GM12873 (cell line): ENCODE data around the gene PDE2A.

Experiments
- TF ChIP-seq, protein P1 (sequence below): IDR thresholded peaks from 2 replicates; pipeline ENCODE4 v1.5.1; 2012; ENCODE audit warnings: low read depth, mild to moderate bottlenecking, moderate library complexity, low read length, control low read depth; ENCODE audit not compliant: insufficient read depth; ENCODE audit errors: missing control alignments

The PDE2A gene

DNA sequence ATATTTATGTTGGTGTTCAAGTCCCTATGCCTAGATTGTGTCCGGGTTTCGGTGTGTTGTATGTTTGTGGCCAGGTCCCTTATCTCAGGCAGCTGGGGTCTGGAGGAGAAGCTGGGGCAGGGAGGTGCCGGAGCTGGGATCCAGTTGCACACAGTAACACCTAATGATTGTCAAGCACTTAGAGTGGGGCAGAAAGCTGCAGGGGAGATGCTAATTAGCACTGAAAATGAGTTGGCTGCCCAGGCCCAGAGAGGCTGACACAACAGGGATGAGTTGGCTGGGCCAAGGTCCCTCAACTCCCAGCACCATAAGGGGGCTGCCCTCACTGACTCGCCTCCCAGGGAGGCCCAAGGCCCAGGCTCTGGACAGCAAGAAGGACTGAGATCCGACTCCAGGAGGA lies 12.2 kb downstream of the PDE2A start:
- TF ChIP-seq, protein P1, sequence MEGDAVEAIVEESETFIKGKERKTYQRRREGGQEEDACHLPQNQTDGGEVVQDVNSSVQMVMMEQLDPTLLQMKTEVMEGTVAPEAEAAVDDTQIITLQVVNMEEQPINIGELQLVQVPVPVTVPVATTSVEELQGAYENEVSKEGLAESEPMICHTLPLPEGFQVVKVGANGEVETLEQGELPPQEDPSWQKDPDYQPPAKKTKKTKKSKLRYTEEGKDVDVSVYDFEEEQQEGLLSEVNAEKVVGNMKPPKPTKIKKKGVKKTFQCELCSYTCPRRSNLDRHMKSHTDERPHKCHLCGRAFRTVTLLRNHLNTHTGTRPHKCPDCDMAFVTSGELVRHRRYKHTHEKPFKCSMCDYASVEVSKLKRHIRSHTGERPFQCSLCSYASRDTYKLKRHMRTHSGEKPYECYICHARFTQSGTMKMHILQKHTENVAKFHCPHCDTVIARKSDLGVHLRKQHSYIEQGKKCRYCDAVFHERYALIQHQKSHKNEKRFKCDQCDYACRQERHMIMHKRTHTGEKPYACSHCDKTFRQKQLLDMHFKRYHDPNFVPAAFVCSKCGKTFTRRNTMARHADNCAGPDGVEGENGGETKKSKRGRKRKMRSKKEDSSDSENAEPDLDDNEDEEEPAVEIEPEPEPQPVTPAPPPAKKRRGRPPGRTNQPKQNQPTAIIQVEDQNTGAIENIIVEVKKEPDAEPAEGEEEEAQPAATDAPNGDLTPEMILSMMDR: no peak

DNA sequence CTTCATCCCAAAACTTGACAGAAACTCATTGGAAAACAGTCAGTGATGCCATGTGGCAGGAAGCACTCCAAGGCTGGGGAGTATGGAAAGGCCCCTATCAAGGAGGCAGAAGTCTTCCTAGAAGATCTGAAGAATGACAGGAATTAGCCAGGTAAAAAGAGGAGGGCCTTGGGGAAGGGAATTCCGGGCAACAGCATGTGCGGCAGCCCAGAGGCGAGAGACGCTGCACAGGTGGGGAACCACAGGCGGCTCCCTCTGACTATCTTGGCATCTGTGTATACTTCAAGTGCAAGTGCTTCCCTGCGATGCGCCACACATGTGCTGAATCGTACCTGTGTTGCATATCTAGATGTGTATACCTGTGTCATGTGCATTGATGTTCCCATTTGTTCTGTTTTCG lies 12.7 kb downstream of the PDE2A start:
- TF ChIP-seq, protein P1: no peak

DNA sequence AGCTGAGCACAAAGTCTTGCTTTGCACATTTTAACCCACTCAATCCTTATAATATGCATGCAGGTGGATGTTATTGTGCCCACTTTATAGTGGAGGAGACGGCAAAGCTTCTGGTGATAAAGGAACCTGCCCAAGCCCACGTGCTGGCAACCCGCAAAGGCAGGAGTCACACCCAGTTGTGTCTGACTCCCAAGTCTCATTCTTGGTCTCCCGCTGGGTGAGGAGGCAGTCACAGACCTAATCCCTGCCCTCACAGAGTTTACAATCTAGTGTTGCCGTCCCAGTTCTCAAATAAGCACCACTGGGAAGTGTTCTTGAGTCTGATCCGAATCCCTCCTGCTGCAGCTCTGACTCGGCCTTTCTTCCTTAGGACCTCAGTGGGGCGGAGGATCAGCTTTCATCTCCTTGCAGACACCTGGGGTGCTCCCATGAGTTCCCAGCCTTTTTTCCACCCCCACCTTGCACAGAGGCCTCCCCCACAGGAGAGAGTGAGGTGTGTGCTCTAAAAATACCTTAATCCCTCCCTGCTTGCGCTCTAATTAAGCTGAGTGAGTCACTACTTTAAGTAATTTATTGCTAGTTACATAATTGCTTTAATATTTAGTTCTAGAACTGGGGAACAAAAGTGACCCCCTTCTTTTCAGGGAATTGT lies 15.1 kb downstream of the PDE2A start:
- TF ChIP-seq, protein P1: no peak

DNA sequence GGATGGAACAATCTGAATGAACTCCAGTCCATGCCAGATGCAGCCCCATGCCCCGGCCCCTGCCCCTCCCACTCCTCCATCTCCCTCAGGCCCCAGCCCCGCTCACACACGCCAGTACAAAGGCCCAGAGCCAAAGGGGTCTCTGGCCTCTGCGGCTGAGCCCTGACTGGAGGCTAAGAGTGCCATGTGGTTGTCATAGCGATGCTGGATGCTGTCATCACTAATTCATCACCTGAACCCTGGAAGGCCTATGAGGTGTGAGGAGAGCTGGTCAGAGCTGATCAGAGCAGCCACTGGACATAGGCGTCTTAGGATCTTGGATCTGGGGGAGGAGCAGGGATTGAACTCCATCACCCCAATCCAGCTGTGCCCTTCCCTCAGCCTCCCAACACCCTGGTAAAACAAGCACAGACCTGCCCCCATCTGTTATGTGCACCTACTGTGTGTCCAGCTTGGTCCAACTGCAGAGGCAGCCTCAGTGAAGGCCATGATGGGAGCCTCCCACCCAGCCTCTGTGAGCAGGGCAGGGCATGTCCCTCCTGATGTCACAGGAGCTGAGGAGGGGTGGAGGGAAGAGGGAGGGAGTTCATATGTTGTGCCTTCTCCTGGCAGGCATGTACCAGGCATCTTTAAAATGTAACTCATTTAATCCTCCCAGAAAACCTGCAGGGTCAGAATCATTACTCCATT lies 16.7 kb downstream of the PDE2A start:
- TF ChIP-seq, protein P1: no peak

DNA sequence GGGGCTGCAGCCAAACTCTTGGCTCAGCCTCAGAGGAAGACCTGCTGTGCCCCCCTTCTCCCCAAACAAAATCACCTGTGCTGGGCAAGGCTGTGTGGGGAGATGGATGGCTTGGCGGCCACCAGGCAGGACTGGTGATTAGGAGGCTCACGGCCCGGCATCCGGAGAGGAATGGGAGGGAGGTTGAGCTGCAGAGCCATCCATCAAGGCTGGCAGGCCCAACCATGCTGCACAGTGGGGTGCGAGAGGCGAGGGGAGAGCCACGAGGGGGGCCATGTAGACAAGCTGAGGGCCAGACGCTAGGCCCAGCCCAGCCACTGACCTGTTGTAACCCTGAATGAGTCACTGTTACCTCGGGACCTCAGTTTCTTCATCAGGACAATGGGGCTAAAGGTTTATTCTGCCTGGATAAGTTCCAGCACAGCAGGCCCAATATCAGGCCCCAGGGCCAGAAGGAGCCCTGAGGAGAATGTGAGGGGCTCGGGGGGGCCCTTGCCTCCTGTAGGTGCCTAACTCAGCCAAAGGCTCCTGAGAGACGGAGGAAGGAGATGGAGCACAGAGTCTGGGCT lies 18.2 kb downstream of the PDE2A start:
- TF ChIP-seq, protein P1: no peak

DNA sequence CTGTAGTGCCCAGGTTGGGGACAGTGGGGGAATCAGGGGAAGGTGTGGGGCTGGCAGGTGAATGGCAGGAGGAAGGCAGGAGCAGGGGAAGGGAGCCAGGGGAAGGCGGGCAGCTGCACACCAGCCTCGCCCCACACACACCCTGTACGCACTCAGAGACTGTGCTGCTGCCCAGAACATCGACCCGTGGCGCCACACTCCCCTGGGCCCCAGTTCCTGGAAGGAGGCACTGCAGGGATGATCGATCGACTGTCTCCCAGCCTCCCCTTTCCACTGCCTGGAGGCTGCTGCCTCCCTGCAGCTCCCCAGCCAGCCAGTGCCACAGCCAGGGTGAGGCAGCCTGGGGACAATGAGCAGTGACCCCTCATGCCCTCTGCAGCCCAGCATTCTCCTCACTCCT lies 19.2 kb downstream of the PDE2A start:
- TF ChIP-seq, protein P1: no peak

DNA sequence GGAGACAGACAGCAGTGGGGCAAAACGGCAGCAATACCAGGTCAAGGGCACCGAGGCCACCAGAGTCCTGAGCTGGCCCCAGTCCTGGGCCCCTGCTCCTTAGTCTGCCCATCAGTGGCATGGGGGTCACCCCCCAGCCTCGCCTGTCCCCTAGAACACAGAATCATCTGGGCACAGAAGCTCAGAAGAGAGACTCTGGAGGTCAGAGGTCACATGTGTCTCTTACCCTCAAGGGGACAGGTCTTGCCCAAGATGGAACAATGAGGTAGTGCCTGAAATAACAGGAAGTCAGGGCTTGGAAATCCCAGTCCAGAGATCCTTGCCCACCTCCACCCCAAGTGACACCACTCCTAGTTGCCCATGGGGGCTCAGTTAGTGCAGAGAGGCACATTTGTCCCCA lies 20.6 kb downstream of the PDE2A start:
- TF ChIP-seq, protein P1: no peak
